Osteoblast (primary cell): Measurements from ENCODE around the gene PRKACA. TPM values are rescaled to one million over a fixed set of nuclear protein-coding genes. Genes with fewer than 3 reads are reported as not detected.
A peak's percentile ranks its signal among the peaks of the same experiment; 100 is the strongest.

Experiments
- DNase-seq: peaks from one replicate; pipeline ENCODE4 v3.0.0; 2011; ENCODE audit warnings: low spot score, mixed read lengths; ENCODE audit not compliant: insufficient read length; ENCODE audit errors: missing footprints
- H2AFZ ChIP-seq: 2 replicates; pipeline ENCODE4 v1.6.0; 2011; ENCODE audit warnings: mild to moderate bottlenecking, low read length
- H3K27ac ChIP-seq: 2 replicates; pipeline ENCODE4 v1.5.1; 2011; ENCODE audit warnings: mild to moderate bottlenecking, low read depth, low read length, moderate library complexity
- H3K27me3 ChIP-seq: 2 replicates; pipeline ENCODE4 v1.6.0; 2012; ENCODE audit warnings: mild to moderate bottlenecking, control low read depth, inconsistent platforms, low read length, moderate library complexity; ENCODE audit not compliant: insufficient read depth
- H3K36me3 ChIP-seq: 2 replicates; pipeline ENCODE4 v1.5.1; 2011; ENCODE audit warnings: mild to moderate bottlenecking, low read length, control low read depth, moderate library complexity; ENCODE audit not compliant: insufficient read depth
- H3K4me1 ChIP-seq: 2 replicates; pipeline ENCODE4 v1.5.1; 2011; ENCODE audit warnings: mild to moderate bottlenecking, low read length, control low read depth, moderate library complexity; ENCODE audit not compliant: insufficient read depth
- H3K4me2 ChIP-seq: 2 replicates; pipeline ENCODE4 v1.6.0; 2011; ENCODE audit warnings: mild to moderate bottlenecking, low read length; ENCODE audit not compliant: insufficient read depth
- H3K4me3 ChIP-seq: fragments of 200-600 bp; sonication (generic); 3 replicates; pipeline ENCODE4 v1.5.1; 2012; ENCODE audit warnings: mild to moderate bottlenecking, low read length, inconsistent platforms; ENCODE audit not compliant: insufficient read depth
- H3K79me2 ChIP-seq: 2 replicates; pipeline ENCODE4 v1.6.0; 2012; ENCODE audit warnings: mild to moderate bottlenecking, low read length, control low read depth, inconsistent platforms; ENCODE audit not compliant: insufficient read depth
- H3K9me3 ChIP-seq: 2 replicates; pipeline ENCODE4 v1.5.1; 2011; ENCODE audit warnings: low read depth, low read length, control low read depth
- H4K20me1 ChIP-seq: 2 replicates; pipeline ENCODE4 v1.6.0; 2012; ENCODE audit warnings: mild to moderate bottlenecking, low read length, control low read depth; ENCODE audit not compliant: insufficient read depth
- CTCF ChIP-seq: IDR thresholded peaks from 2 replicates; pipeline ENCODE4 v1.5.1; 2011; ENCODE audit warnings: mild to moderate bottlenecking, low read depth, low read length, moderate library complexity; ENCODE audit errors: extremely low read depth
- total RNA-seq: library from RNA; depleted of rRNA; stranded (reverse); fragments of >200 nt; gene quantifications from 2 replicates; pipeline ENCODE4 v1.2.3, GENCODE V29; 2012

The PRKACA gene
- total RNA-seq, 1 donor, result 45.6 TPM

- no peak overlapping the region for H3K4me2 ChIP-seq
- DNase-seq, result no peak
- H3K36me3 ChIP-seq, result peaks cover 14% of the 10 kb centered on the region
- TF ChIP-seq CTCF, result no peak
- H3K79me2 ChIP-seq, result peaks cover 8% of the 10 kb centered on the region
- no peak overlapping the region for H3K27ac ChIP-seq
- H2AFZ ChIP-seq, result no peak overlapping the region
- H3K9me3 ChIP-seq, result no peaks in the 10 kb centered on the region
- peaks cover 12% of the 10 kb centered on the region for H4K20me1 ChIP-seq
- H3K4me3 ChIP-seq, result no peak overlapping the region
- H3K4me1 ChIP-seq, result peaks cover 11% of the 10 kb centered on the region
- no peaks in the 10 kb centered on the region for H3K27me3 ChIP-seq
Measured at GRCh38 chr19:14086098-14086497, 31.5 kb downstream of the PRKACA start.

DNA sequence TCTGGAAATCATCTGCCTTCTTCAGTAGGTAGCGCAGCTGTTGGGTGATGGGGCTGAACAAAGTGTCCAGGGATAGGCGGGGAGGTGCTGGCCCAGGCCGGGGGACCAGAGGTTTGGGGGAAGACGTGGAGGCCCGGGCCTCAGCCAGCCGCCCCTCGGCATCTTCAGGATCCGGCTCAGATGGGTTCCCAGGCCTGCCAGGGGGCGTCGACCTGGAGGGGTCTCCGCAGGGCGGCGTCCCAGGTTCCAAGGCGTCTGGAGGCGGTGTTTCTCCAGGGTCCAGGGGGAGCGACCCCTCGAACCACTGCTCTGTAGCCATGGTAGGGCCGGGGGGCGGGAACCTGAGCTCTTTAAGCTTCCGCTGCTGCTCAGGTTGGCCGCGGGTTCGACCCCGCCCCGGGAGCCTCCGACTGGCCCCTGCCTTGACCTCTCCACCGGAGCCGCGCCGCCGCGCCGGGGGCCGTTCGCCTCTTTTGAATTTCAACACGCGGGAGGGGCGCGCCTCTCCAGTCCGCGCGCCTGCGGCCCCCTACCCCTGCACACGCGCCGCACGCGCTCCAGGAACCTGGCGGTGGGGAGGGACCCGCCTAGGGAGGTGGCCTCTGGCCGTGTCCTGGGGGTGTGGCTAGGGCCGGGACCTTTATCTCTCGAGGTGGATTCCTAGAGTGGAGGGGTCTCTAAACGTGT, 32.1 kb downstream of the PRKACA start, which contains the start of gene C19orf67:
Gene C19orf67, minus strand, starts transcription at position 475 of the 687 bp plus-strand sequence. Its CDS starts 156 bp downstream, at position 319.
- peaks cover 8% of the 10 kb centered on the region for H3K79me2 ChIP-seq
- H4K20me1 ChIP-seq, result peaks cover 12% of the 10 kb centered on the region
- peaks cover 14% of the 10 kb centered on the region for H3K4me1 ChIP-seq
- no peak within 1 kb of the TSS for H3K27ac ChIP-seq
- no peak within 1 kb of the TSS for H3K4me2 ChIP-seq
- H2AFZ ChIP-seq, result no peak within 1 kb of the TSS
- H3K4me3 ChIP-seq, result no peak within 1 kb of the TSS
- H3K36me3 ChIP-seq, result peaks cover 14% of the 10 kb centered on the region
- no peak for TF ChIP-seq CTCF
- H3K9me3 ChIP-seq, result no peaks in the 10 kb centered on the region
- peak; percentile 82 for DNase-seq
- H3K27me3 ChIP-seq, result no peaks in the 10 kb centered on the region

DNA sequence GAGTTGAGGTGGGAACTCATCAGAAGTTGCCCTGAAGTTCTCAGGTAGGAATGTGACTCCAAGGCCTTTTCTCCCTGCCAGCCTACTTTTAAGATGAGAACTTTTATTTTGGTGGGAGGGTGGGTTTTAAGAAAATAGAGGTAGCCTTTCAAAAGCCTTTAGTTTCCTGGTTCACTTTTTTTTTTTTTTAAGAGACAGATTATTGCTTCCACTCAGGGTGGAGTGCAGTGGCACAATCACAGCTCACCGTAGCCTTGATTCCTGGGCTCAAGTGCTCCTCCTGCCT, 34.9 kb downstream of the PRKACA start:
- H3K4me1 ChIP-seq, result peaks cover 17% of the 10 kb centered on the region
- peaks cover 4% of the 10 kb centered on the region for H3K36me3 ChIP-seq
- peaks cover 11% of the 10 kb centered on the region for H3K79me2 ChIP-seq
- H2AFZ ChIP-seq, result no peak overlapping the region
- no peak for DNase-seq
- no peak for TF ChIP-seq CTCF
- no peaks in the 10 kb centered on the region for H3K27me3 ChIP-seq
- H3K27ac ChIP-seq, result no peak overlapping the region
- no peaks in the 10 kb centered on the region for H3K9me3 ChIP-seq
- peak overlapping the region; percentile 81 for H3K4me3 ChIP-seq
- no peaks in the 10 kb centered on the region for H4K20me1 ChIP-seq
- H3K4me2 ChIP-seq, result peak overlapping the region; percentile 90

DNA sequence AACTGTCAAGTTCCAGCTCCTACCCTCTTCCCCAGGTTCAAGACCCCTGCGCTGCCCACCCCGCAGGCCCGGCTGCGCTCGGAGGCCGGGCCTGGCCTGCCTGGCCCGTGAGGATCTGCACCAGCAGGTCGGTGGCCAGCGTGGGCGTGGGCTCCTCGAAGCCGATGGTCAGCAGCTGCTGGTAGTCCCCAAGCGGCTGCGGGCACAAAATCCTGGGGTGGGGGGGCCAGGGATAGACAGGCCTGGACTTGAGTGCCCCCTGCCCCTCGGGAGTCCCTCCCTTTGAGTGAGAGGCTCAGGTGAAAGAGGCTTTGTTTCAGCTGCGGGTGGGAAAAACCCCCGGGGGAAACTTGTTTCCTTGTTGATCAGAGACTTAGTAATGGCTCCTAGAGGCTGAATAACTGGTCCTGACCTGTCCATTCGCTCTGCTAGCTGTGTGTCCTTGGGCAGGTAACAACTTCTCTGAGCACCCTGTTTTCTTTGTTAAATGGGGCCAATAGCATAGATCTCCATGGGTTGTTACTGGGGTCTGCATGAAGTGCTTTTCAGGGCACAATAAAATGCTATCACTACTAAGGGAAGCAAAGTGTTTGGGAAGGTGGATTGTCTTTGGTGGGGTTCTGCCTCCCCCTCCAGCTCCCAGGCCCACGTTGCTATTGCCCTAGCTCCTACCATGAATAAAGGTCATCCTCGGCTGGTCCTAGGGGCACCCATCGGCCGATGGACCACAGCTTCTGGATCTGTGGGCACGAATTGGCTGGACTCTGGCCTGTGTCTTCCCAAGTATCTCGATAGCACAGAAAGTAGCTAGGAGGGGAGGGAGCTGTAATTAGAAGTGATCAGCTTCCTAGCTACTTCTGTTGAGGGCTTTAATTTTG, 35.5 kb downstream of the PRKACA start:
- H3K27ac ChIP-seq, result peak overlapping the region; percentile 71
- H3K4me1 ChIP-seq, result peaks cover 17% of the 10 kb centered on the region
- no peaks in the 10 kb centered on the region for H4K20me1 ChIP-seq
- H3K79me2 ChIP-seq, result peaks cover 11% of the 10 kb centered on the region
- H3K4me2 ChIP-seq, result peak overlapping the region; percentile 90
- H3K4me3 ChIP-seq, result peak overlapping the region; percentile 81
- no peaks in the 10 kb centered on the region for H3K36me3 ChIP-seq
- no peaks in the 10 kb centered on the region for H3K9me3 ChIP-seq
- no peak for TF ChIP-seq CTCF
- peak; percentile 96 for DNase-seq
- H3K27me3 ChIP-seq, result no peaks in the 10 kb centered on the region
- peak overlapping the region; percentile 79 for H2AFZ ChIP-seq
